NCI-H2029 (cell line): Measurements from ENCODE around the gene TNNT3.

Source experiments
- DNase-seq: peaks from one replicate; lab custom pipeline; 2025; lab: John Stamatoyannopoulos, UW

Gene TNNT3

DNA sequence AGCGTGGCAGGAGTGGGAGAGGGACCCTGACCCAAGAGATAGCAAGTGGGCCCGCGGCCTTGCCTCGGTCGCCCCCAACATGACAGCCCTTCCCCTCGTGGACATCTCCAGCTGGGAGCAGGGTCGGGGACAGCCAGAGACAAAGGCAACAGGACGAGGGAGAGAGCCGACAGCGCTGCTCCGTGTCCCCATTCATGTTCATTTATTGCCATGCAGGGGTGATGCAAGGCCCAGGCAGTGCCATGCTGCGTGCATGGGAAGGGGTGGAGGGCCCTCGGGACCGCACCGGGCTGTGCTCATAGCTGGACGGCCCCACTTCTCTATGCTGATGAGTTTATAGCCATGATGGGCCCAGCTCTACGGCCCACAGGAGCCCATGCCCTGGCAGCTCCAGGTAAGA, 40.3 kb downstream of the TNNT3 start:
- no peak for DNase-seq

DNA sequence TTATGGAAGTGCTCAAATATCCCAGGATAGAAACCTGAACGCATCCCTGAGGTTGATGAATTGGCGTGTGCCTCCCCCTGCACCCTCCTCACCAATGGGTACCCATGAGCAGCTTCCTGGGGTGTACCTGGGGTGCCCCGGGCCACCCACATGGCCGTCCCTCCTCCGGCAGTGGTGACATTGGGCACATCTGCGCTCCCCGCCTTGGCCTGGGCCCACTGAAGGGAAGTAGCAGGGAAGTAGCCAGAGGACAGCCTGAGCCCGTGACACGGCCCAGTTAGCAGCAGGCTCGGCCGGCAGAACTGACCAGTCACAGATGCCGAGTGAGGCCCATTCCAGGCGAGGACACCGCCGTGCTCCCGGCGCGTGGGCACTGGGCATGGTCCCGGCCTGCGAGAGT, 44.4 kb downstream of the TNNT3 start:
- no peak for DNase-seq

DNA sequence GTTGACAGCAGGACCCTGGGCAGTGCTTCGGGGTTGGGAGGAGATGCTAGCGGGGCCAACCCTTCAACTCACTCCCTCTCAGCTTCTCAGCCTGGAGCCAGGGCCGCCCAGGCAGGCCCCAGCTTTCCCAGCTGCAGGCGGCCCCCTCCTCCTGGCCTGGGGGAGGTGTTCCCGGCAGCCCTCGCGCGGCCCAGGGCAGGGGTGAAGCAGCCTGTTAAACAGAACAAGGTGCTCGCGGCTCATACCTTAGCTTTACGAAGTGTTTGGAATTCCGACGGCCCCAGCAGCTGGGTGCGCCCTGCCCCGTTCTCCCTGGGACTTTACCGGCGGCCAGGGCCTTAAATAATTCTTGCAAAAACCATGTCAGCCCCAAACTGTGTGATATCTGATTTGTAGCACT, 44.8 kb downstream of the TNNT3 start:
- no peak for DNase-seq

- no peak for DNase-seq
Measured at GRCh38 chr11:1964955-1965354, 45.5 kb downstream of the TNNT3 start.

GRCh38 chr11:1966531-1966930, 47.0 kb downstream of the TNNT3 start:
- no peak for DNase-seq

GRCh38 chr11:1967641-1968225, 48.2 kb downstream of the TNNT3 start:
- no peak for DNase-seq

- no peak for DNase-seq
Measured at GRCh38 chr11:1968454-1969002, 49.0 kb downstream of the TNNT3 start.

GRCh38 chr11:1969035-1969434, 49.5 kb downstream of the TNNT3 start:
- no peak for DNase-seq

- DNase-seq = no peak
Measured at GRCh38 chr11:1969776-1970175, 50.3 kb downstream of the TNNT3 start.

DNA sequence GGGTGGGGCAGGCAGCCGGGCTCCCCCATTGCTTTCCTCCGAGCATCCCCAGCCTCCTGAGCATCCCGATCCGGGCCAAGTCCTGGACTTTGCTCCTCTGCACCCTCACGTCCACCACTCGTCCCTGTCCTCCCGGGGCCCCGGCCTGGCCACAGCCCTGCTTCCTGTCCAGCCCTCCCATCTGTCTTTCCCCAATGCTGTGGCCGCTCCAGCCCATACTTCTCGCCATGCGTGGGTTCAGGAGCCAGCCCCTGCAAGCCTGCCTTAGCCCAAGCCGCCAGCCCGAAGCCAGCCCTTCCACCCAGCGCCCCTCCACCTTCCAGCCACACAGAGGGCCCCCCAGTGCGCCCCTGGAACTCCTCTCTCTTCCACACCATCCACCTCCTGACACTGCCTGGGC, 51.5 kb downstream of the TNNT3 start:
- DNase-seq = no peak

DNA sequence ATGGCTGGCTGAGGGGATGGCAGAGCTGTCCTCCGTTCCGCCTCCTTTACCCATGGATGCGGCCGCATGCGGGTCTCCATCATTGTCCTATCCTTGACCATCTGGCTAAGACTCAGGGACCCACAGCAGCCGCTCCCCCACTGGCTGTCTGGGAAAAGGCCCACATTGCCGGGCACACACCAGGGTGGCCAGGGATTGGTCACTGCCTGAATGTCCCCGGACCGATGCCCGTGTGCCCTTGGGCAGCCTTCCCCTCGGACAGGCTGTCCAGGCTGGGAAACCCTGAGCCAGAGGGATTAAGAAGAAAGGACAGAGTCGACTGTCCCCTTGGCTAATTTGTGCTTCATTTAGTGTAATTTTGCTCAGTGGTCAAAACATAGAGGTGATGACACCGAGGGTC, 55.7 kb downstream of the TNNT3 start:
- DNase-seq = no peak

GRCh38 chr11:1978720-1979473, 59.4 kb downstream of the TNNT3 start:
- no peak for DNase-seq

- DNase-seq = no peak
Measured at GRCh38 chr11:1979607-1980006, 60.1 kb downstream of the TNNT3 start.

DNA sequence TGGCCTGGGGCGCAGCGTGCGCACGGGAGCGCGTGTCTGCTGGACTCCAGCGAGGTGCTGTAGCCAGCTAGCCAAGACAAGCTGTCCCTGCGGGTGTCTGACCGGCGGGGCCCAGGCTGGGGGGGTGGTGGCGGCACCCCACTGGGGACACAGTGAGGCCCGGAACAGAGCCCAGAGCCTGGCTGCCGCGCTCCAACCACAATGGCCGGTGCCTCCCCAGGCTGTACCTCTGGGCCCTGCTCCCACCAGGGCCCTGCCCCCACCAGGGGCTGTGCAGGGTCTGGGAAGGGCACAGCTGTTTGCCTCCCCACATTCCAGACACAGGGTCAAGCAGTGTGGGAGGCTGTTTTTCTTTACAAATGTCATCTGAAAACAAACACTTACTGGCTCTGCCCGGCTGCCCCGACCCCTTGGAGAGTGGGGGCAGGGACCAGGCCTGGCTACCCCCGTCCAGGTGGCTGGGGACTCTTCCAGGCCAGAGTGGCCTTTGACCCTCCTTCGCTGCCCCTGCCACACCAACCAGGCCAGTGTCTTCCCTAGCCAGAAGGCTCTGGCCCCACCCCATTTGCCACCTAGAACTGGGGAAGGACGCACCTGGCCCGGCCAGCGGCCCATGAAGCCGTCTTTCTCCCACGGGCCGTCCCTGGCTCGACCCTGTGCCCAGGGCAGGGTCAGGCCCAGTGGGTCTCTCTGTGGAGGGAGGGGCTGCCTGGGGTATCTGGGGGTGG, 63.5 kb downstream of the TNNT3 start:
- DNase-seq = no peak

- DNase-seq = no peak
Measured at GRCh38 chr11:1983601-1983961, 64.1 kb downstream of the TNNT3 start.

DNA sequence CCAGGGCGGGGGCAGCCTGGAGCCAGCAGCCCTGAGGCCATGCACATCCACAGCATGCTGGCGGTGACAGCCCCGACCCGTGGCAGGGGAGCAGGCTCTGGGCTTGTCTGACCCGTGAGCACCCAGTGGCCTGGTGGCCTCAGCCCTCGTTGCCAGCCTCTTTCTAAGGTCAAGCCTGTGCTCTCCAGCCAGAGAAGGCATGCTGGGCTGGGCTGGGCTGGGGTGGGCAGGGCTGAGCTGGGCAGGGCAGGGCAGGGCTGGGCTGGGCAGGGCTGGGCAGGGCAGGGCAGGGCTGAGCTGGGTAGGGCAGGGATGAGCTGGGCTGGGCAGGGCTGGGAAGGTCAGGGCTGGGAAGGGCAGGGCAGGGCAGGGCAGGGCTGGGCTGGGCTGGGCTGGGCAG, 67.5 kb downstream of the TNNT3 start:
- no peak for DNase-seq

DNA sequence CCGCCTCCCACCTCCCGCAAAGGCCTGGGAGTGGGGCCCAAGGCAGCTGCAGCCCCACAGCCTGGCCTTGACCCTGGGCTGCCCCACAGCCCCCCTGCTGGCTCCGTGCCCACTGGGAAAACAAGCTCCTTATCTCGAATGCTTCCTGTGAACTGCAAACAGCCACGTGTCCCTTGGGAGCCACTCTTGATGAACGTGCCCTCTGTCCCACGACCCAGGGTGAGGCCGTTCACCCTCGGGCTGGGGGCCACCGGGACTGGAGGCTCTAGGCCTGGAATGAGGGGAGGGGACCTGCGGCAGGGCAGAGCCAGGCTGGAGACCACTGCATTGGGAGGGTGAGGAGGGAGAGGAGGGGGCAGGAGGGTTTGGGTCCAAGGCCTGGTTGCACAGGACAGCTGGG, 68.7 kb downstream of the TNNT3 start:
- no peak for DNase-seq
